HL-60 (cell line): ENCODE data around the gene CEACAM3.

Source experiments
- POLR2AphosphoS5 ChIP-seq: IDR thresholded peaks from 2 replicates; pipeline ENCODE4 v1.6.1; 2012; ENCODE audit warnings: low read depth
- SPI1 ChIP-seq: IDR thresholded peaks from 2 replicates; pipeline ENCODE4 v1.6.1; 2012; ENCODE audit warnings: low read depth, mild to moderate bottlenecking, borderline replicate concordance
- TF ChIP-seq, protein P1 (sequence below): IDR thresholded peaks from one replicate; pipeline ENCODE4 v1.5.1; 2011; ENCODE audit warnings: low read length, control low read depth, inconsistent platforms; ENCODE audit not compliant: insufficient read depth

DNA sequence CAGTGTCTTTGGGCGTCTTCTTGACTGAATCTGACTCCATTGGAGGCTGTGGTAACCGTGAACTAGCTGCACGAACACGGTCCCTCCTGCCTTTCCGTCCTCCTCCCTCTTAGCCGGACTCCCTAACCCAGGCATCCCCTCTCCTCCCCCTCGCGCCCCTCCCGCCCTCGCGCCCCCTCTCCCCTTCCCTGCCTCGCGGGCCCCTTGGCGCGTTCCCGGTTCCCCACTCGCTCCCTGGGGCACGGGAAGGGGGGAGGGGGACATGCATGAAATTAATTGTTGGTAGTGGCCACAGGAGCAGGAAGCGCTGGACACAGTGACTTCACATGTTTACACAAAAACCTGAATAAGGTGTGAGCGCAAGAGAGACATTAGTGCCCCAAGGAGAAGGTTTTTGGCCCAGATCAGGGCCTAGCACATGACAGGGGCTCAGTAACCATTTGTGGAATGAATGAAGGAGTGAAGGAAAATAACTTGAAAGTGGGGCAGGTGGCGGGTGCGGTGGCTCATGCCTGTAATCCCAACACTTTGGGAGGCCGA lies 48.7 kb downstream of the CEACAM3 start:
- TF ChIP-seq, protein P1, sequence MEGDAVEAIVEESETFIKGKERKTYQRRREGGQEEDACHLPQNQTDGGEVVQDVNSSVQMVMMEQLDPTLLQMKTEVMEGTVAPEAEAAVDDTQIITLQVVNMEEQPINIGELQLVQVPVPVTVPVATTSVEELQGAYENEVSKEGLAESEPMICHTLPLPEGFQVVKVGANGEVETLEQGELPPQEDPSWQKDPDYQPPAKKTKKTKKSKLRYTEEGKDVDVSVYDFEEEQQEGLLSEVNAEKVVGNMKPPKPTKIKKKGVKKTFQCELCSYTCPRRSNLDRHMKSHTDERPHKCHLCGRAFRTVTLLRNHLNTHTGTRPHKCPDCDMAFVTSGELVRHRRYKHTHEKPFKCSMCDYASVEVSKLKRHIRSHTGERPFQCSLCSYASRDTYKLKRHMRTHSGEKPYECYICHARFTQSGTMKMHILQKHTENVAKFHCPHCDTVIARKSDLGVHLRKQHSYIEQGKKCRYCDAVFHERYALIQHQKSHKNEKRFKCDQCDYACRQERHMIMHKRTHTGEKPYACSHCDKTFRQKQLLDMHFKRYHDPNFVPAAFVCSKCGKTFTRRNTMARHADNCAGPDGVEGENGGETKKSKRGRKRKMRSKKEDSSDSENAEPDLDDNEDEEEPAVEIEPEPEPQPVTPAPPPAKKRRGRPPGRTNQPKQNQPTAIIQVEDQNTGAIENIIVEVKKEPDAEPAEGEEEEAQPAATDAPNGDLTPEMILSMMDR, result no peak
- TF ChIP-seq POLR2AphosphoS5, result no peak
- no peak for TF ChIP-seq SPI1
